HG02642 (cell line): ENCODE results near the gene CDKN2A.
A peak's percentile ranks its signal among the peaks of the same experiment; 100 is the strongest.
"Not testable (repeated sequence)": the region's sequence is repeated elsewhere in the genome, so short reads cannot be mapped to it uniquely, and the experiment has no call there.

Source experiments
- ATAC-seq: cut with Tn5 transposase; IDR thresholded peaks from one replicate; pipeline ENCODE4 v1.9.1; 2021; ENCODE audit warnings: mild to moderate bottlenecking; ENCODE audit not compliant: unreplicated experiment, poor library complexity

Gene CDKN2A

GRCh38 chr9:21964925-21965385 is 29.2 kb downstream of the CDKN2A start:
- ATAC-seq = peak; percentile 65

DNA sequence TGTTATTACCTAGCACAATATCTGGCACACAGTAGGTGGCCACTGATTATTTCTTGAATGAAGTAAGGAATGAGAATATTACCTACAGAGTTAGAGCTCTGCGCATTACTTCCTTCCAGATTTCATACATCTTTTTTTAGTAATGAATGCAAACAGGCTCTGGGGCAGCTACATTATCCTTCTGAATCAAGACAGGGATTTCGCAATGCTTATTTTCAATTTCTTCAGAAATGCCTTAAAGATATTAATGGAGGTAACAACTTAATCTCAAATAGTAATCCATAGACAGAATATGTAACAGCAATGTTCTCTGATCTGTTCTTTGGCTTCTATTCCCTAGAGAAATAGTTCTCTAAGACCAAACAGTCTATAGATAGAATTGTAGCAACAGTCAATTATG is 32.6 kb downstream of the CDKN2A start:
- ATAC-seq = no peak

DNA sequence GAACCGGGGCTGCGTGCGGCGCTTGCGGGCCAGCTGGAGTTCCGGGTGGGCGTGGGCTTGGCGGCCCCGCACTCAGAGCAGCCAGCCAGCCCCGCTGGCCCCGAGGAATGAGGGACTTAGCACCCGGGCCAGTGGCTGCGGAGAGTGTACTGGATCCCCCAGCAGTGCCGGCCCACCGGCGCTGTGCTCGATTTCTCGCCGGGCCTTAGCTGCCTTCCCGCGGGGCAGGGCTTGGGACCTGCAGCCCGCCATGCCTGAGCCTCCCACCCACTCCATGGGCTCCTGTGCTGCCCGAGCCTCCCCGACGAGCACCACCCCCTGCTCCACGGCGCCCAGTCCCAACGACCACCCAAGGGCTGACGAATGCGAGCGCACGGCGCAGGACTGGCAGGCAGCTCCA is 34.9 kb downstream of the CDKN2A start:
- ATAC-seq = not testable (repeated sequence)

GRCh38 chr9:21958833-21959232 is 35.4 kb downstream of the CDKN2A start:
- ATAC-seq = no peak

DNA sequence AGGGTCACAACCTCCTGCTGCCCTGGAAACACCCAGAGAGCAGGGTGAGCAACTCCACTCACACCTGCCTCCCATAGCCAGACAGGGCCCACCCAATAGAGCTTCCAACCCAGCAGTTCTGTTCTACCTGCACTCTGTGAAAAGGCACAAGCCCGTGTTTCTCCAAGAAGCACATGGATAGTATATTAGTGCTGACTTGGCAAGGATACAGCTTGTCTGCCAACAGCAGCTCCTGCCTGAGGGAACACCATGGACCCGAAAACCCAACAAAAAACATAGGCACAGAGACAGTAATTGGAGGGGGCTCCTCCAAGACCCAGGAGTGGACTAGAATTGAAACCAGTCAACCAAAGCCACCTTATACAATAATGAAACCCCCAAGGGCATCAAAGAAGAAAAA is 48.6 kb downstream of the CDKN2A start:
- no peak for ATAC-seq

DNA sequence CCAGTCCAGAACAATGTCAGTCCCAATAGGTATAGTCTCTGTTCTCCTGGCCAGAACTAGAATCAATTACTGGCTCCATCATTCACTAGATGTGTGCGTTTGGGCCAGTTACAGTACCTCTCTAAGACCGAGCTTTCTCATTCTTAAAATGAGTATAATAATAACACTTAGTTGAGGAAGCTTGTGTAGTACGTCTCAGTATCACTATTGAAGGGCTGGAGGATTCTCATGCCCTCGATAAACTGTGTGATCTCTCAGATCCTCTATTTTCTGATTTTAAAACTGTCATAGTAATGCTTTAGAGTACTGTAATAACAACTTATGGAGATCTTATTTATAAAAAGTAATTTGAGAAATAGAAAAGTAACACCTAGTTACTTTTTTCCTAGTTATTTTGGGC is 50.7 kb downstream of the CDKN2A start:
- no peak for ATAC-seq

- no peak for ATAC-seq
Observed at GRCh38 chr9:21941337-21941995, 52.7 kb downstream of the CDKN2A start.

- no peak for ATAC-seq
Observed at GRCh38 chr9:21936161-21936560, 58.0 kb downstream of the CDKN2A start.

DNA sequence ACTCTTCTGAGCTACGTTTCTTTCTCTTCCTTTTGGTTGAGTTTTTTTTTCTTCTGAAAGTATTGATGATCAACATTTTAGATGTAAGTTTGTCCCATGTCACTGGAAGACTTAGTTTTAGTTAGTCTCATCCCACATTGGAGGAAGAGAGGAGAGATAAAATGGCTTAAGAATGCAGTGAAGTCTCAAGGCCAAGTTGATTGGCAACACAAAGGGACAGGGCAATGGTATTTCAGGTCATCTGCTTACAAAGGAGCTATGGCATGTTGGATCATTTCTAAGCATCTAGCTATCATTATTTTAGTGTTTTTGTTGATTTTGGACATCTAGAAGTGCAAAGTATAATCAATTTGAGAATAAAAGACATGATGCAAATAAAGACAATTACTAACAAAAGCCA is 58.6 kb downstream of the CDKN2A start:
- ATAC-seq = no peak

DNA sequence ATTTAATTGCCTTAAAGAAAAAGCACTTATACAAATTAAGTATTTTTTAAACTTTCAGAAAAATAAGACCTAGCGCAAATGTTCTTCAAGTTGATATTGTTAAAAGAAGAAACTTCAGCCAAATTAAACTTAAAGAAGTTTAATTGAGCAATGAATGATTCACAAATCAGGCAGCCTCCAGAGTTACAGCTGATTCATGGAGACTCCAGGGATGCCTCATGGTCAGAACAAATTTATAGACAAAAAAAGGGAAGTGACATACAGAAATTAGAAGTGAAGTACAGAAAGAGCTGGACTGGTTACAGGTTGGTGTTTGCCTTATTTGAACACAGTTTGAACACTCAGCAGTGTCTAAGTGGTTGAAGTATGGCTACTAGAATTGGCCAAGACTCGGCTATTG is 60.3 kb downstream of the CDKN2A start:
- no peak for ATAC-seq

DNA sequence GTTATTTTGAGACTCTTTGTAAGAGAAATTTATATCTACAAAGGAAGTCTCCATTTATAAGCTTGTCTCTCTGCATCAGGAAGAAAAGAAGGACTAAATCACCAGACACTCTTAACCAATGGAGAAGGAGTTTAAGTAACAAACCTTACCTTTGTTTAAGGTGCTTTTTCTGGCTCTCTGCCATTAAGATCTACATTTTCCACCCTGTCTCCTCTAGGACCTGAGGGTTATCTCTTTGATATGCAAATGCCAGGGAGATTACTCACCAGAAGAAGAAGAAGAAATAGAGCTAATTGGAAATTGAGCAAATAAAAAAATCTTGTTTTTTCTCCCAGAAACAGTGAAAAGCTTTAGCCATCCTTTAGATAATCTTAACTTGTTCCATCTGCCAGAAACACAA is 60.9 kb downstream of the CDKN2A start:
- no peak for ATAC-seq

GRCh38 chr9:21931428-21931827 is 62.8 kb downstream of the CDKN2A start:
- ATAC-seq = no peak

DNA sequence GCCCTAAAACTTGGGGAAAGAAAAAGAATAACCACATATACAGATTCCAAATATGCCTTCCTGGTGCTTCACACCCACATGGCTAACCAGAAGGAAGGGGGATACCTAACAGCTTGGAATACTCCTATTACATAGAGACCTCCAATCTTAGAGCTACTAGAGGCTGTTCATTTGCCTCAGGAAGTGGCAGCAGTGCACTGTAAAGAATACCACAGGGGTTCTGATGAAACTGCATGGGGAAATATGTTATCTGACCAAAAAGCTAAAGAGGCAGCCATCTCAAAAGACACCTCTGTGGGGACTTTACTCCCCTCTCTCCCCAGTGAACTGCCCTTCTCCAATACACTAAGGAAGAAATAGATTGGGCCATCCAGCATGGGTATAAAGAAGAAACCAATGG is 66.4 kb downstream of the CDKN2A start:
- no peak for ATAC-seq

DNA sequence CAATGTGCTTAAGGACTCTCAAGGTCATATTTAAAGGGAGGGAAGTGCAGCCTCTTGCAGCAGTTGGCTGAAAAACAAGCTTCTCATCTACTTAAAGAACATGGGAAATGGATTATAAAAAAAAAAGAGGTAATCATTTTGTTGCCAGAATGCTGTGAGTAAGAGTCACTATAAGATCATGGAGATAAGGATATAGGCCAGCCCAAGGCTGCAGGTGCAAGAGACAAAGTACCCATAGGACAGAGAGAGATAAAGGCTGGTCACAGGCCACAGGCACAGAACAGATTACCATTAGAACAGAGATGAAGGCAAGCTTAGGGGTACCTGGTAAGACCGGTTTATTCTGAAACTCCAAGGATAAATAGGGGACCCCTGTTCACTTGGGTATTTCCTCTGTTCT is 70.5 kb downstream of the CDKN2A start:
- ATAC-seq = no peak

DNA sequence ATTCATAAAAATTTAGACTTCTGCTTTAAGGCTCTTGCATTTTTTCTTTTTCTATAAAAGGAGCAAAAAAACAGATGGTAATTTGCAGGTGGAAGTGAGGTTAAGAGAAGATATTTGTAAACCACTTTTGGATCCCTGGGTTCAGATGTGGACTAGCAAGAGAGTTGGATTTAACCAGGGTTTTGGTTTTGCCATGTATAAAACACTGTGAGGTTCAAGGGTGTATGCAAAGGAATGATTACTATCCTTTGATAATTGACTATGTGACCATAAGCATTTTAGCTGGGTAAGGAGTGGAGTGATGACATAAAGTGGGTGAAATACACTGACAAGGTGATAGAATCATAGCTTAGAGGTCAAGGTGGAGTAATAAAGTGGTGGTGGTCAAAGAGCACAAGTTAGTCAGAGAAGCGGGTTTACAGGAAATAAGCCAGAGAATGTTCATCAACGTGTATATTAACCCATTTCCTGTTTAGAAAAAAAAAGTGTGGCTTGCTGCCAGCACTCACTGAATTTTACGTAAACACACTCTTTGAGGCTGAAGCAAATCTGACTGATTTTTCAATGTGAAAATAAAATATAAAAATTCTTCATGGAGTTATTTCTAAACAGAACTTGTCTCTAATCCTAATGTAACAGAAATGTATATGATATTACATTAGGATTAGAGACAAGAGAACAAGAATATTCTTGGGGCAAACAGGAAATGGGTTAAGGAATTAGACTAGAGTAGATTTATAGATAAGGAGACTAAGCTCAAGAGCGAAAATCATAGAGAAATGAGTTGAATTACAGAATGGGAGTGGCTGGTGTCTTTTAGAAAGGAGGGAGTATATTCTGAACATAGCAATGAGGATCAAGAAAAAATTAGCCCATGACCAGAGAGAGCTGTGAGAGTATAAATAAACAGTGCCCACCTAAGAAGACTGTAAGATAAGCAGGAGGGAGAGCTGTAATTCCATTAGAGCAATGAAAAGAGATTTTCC is 74.5 kb downstream of the CDKN2A start:
- ATAC-seq = peak; percentile 73
